ENCODE data around the gene AOPEP.

DNA sequence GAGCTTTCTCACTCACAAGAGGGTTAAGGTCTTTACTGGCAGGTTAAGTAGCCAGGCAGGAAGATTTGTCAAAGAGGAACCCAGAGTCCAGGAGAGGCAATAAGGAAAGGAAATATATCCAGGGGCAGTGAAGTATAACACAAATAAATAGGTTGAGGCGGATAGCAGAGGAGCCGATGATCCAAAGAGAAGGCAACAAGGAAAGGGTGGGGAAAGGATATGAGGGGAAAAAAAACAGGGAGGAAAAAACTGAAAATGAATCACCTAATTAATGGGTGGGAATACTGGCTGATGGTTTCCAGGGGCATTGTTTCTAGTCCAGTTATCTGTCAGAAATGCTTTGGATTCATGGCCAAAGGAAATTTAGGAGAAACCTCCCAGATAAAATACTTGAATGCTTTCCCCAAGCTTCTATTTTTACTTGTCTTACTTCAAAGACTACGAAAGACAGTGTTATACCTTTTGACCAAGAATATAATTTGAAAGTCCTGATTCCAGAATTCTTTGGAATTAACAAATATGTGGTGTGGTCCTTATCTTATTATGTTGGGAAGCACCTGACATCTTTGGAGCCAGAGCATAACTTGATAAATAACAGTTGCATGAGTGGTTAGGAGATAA, 146.5 kb downstream of the AOPEP start:
- TF ChIP-seq, protein P1, sequence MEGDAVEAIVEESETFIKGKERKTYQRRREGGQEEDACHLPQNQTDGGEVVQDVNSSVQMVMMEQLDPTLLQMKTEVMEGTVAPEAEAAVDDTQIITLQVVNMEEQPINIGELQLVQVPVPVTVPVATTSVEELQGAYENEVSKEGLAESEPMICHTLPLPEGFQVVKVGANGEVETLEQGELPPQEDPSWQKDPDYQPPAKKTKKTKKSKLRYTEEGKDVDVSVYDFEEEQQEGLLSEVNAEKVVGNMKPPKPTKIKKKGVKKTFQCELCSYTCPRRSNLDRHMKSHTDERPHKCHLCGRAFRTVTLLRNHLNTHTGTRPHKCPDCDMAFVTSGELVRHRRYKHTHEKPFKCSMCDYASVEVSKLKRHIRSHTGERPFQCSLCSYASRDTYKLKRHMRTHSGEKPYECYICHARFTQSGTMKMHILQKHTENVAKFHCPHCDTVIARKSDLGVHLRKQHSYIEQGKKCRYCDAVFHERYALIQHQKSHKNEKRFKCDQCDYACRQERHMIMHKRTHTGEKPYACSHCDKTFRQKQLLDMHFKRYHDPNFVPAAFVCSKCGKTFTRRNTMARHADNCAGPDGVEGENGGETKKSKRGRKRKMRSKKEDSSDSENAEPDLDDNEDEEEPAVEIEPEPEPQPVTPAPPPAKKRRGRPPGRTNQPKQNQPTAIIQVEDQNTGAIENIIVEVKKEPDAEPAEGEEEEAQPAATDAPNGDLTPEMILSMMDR (IDR thresholded peaks at IDR 0.05), result no peak
- TF ChIP-seq POLR2AphosphoS5 (IDR thresholded peaks at IDR 0.05), result no peak

Data from suprapubic skin (tissue), 3 donors.